WTC11 (cell line): ENCODE data around the gene SECISBP2. TPM values are rescaled to one million over a fixed set of nuclear protein-coding genes. Genes with fewer than 3 reads are reported as not detected.

Experiments used
- ATAC-seq: fragments of 200-7000 bp; cut with Tn5 transposase; 2 replicates; pipeline ENCODE4 v1.10.0; 2021; ENCODE audit warnings: mild to moderate bottlenecking, moderate library complexity
- CTCF ChIA-PET: fragments of 300-600 bp; sonication (Branson Sonifier 250); formaldehyde crosslinking; loops from one replicate; lab custom pipeline; 2021; ENCODE audit warnings: antibody characterized with exemption; lab: Charles Lee
- POLR2A ChIA-PET: fragments of 350-600 bp; sonication (Branson Sonifier 250); formaldehyde crosslinking; loops from one replicate; lab custom pipeline; 2021; ENCODE audit warnings: antibody characterized with exemption; lab: Charles Lee
- DNase-seq: peaks from one replicate; pipeline ENCODE4 v3.0.0; 2021; ENCODE audit warnings: low spot score
- H3K27ac Mint-ChIP-seq: 2 replicates; pipeline ENCODE4 v1.8.0; 2021; ENCODE audit warnings: mixed read lengths
- H3K27me3 Mint-ChIP-seq: 2 replicates; pipeline ENCODE4 v1.8.0; 2021; ENCODE audit warnings: low read depth, mild to moderate bottlenecking, moderate library complexity, mixed read lengths
- H3K36me3 Mint-ChIP-seq: 2 replicates; pipeline ENCODE4 v1.8.0; 2021; ENCODE audit warnings: mixed read lengths
- H3K4me1 Mint-ChIP-seq: 2 replicates; pipeline ENCODE4 v1.8.0; 2022; ENCODE audit warnings: mixed read lengths
- H3K4me3 Mint-ChIP-seq: 2 replicates; pipeline ENCODE4 v1.8.0; 2021; ENCODE audit warnings: mild to moderate bottlenecking, moderate library complexity, mixed read lengths
- H3K9me3 Mint-ChIP-seq: 2 replicates; pipeline ENCODE4 v1.8.0; 2021; ENCODE audit warnings: mixed read lengths
- AFF4 ChIP-seq: sonication (generic); formaldehyde crosslinking; IDR thresholded peaks from 2 replicates; pipeline ENCODE4 v1.8.1; 2023; ENCODE audit warnings: mild to moderate bottlenecking, missing genetic modification reagents, borderline replicate concordance
- ATF1 ChIP-seq: sonication (generic); formaldehyde crosslinking; IDR thresholded peaks from 2 replicates; pipeline ENCODE4 v1.8.1; 2023; ENCODE audit warnings: mild to moderate bottlenecking, moderate library complexity, missing genetic modification reagents
- ATF2 ChIP-seq: sonication (generic); formaldehyde crosslinking; IDR thresholded peaks from 2 replicates; pipeline ENCODE4 v1.8.1; 2022; ENCODE audit warnings: low read depth, missing genetic modification reagents, borderline replicate concordance
- E2F4 ChIP-seq: sonication (generic); formaldehyde crosslinking; IDR thresholded peaks from 2 replicates; pipeline ENCODE4 v1.8.1; 2022; ENCODE audit warnings: low read depth, mild to moderate bottlenecking, moderate library complexity, missing genetic modification reagents, borderline replicate concordance
- ERG ChIP-seq: fragments of 250-450 bp; sonication (Bioruptor Pico); IDR thresholded peaks from 2 replicates; pipeline ENCODE4 v1.8.0; 2021; ENCODE audit warnings: mild to moderate bottlenecking
- FOXK1 ChIP-seq: sonication (generic); formaldehyde crosslinking; IDR thresholded peaks from 2 replicates; pipeline ENCODE4 v1.8.0; 2022; ENCODE audit warnings: mild to moderate bottlenecking, moderate library complexity, missing genetic modification reagents
- FOXP1 ChIP-seq: sonication (generic); formaldehyde crosslinking; IDR thresholded peaks from 2 replicates; pipeline ENCODE4 v1.8.0; 2022; ENCODE audit warnings: missing genetic modification reagents, mild to moderate bottlenecking, moderate library complexity, borderline replicate concordance
- GRHL2 ChIP-seq: fragments of 250-450 bp; sonication (Bioruptor Pico); IDR thresholded peaks from 2 replicates; pipeline ENCODE4 v1.8.0; 2022; ENCODE audit warnings: mild to moderate bottlenecking, moderate library complexity; ENCODE audit not compliant: insufficient replicate concordance, severe bottlenecking
- MAX ChIP-seq: sonication (generic); formaldehyde crosslinking; IDR thresholded peaks from 2 replicates; pipeline ENCODE4 v1.8.0; 2022; ENCODE audit warnings: mild to moderate bottlenecking, missing genetic modification reagents
- MXD4 ChIP-seq: fragments of 250-450 bp; sonication (Bioruptor Pico); IDR thresholded peaks from 2 replicates; pipeline ENCODE4 v1.8.0; 2021; ENCODE audit warnings: mild to moderate bottlenecking, moderate library complexity, borderline replicate concordance
- NFATC4 ChIP-seq: fragments of 250-450 bp; sonication (Bioruptor Pico); IDR thresholded peaks from 2 replicates; pipeline ENCODE4 v1.9.0; 2021; ENCODE audit warnings: mild to moderate bottlenecking
- NR2C2 ChIP-seq: sonication (generic); formaldehyde crosslinking; IDR thresholded peaks from 2 replicates; pipeline ENCODE4 v1.8.0; 2022; ENCODE audit warnings: mild to moderate bottlenecking, missing genetic modification reagents
- RELA ChIP-seq: sonication (generic); formaldehyde crosslinking; IDR thresholded peaks from 2 replicates; pipeline ENCODE4 v1.8.1; 2022; ENCODE audit warnings: missing genetic modification reagents, mild to moderate bottlenecking, borderline replicate concordance
- SMAD4 ChIP-seq: sonication (generic); formaldehyde crosslinking; IDR thresholded peaks from 2 replicates; pipeline ENCODE4 v1.8.0; 2022; ENCODE audit warnings: mild to moderate bottlenecking, missing genetic modification reagents
- SOX15 ChIP-seq: fragments of 250-450 bp; sonication (Bioruptor Pico); IDR thresholded peaks from 2 replicates; pipeline ENCODE4 v1.9.0; 2021; ENCODE audit warnings: mild to moderate bottlenecking
- USF2 ChIP-seq: sonication (generic); formaldehyde crosslinking; IDR thresholded peaks from 2 replicates; pipeline ENCODE4 v1.8.1; 2023; ENCODE audit warnings: mild to moderate bottlenecking, missing genetic modification reagents, moderate library complexity
- ZNF219 ChIP-seq: sonication (generic); formaldehyde crosslinking; IDR thresholded peaks from 2 replicates; pipeline ENCODE4 v1.8.0; 2023; ENCODE audit warnings: missing genetic modification reagents, mild to moderate bottlenecking, borderline replicate concordance
- total RNA-seq: library from RNA; stranded (reverse); gene quantifications from 3 replicates; pipeline ENCODE4 v1.2.3, GENCODE V29; 2021
- TF ChIP-seq, protein P1 (sequence below): sonication (generic); formaldehyde crosslinking; IDR thresholded peaks from 2 replicates; pipeline ENCODE4 v1.8.0; 2023; ENCODE audit warnings: missing genetic modification reagents

SECISBP2 gene
- total RNA-seq, 1 experiment from 2014 or later: 66.2 TPM

DNA sequence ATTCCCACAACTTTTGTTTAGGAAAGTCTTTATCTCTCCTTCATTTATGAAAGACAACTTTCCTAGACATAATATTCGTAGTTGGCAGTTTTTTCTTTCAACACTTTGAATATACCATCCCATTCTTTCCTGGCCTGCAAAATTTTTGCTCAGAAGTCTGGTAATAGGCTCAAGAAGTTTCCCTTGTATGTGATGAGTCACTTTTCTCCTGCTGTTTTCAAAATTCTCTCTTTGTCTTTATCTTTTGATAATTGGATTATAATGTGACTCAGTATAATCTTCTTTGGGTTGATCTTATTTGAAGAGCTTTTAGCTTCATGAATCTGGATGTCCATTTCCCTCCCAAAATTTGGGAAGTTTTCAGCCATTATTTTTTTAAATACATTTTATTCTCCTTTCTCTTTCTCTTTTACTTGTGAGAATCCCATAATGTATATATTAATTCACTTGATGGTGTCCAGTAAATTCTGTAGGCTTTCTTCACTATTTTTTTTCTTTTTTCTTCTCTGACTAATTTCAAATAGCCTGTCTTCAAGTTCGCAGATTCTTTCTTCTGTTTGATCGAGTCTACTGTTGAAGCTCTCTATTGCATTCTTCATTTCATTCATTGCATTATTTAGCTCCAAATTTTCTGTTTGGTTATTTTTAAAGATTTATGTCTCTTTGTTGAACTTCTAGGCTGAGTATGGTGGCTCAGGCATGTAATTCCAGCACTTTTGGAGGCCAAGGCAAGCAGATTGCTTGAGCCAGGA lies 44.6 kb upstream of the SECISBP2 start:
- Mint-ChIP-seq H3K36me3 (peaks cover 49% of the 10 kb centered on the region), H3K4me3 (no peak overlapping the region)
- POLR2A ChIA-PET: no interaction called here
- TF ChIP-seq ATF2 (CRISPR knock-in tag): no peak
- TF ChIP-seq NFATC4 (CRISPR knock-in tag): no peak
- no peak for TF ChIP-seq ATF1
- TF ChIP-seq NR2C2 (CRISPR knock-in tag): no peak
- TF ChIP-seq E2F4: no peak
- TF ChIP-seq SMAD4 (CRISPR knock-in tag): no peak
- TF ChIP-seq ZNF219 (CRISPR knock-in tag): no peak
- no peak for TF ChIP-seq RELA (CRISPR knock-in tag)
- TF ChIP-seq AFF4 (CRISPR knock-in tag): no peak
- TF ChIP-seq FOXK1 (CRISPR knock-in tag): no peak
- no peak for TF ChIP-seq SOX15 (CRISPR knock-in tag)
- TF ChIP-seq, all 79 proteins: peak for 0
- CTCF ChIA-PET: no interaction called here
- peaks cover 4% of the 10 kb centered on the region for H3K27me3 Mint-ChIP-seq
- DNase-seq: no peak
- H3K27ac Mint-ChIP-seq: no peak overlapping the region
- peaks cover 59% of the 10 kb centered on the region for H3K9me3 Mint-ChIP-seq
- H3K4me1 Mint-ChIP-seq: peaks cover 7% of the 10 kb centered on the region
- no peak for ATAC-seq

DNA sequence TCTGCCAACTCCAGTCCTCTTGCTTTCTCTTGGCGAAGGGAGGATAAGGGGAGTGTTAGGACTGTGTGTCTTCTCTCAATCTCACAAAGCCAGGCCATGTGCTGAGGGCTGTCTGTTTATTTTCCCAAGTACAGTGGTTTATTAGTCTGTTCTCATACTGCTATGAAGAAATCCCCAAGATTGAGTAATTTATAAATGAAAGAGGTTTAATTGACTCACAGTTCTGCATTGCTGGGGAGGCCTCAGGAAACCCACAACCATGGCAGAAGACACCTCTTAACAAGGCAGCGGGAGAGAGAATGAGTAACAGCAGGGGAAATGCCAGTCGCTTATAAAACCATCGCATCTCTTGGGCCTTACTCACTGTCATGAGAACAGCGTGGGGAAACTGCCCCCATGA lies 43.5 kb upstream of the SECISBP2 start:
- TF ChIP-seq GRHL2 (CRISPR knock-in tag) (no peak), AFF4 (CRISPR knock-in tag) (no peak), ERG (CRISPR knock-in tag) (no peak), MAX (CRISPR knock-in tag) (no peak), MXD4 (CRISPR knock-in tag) (no peak), USF2 (CRISPR knock-in tag) (no peak), FOXP1 (CRISPR knock-in tag) (no peak)
- TF ChIP-seq, protein P1, sequence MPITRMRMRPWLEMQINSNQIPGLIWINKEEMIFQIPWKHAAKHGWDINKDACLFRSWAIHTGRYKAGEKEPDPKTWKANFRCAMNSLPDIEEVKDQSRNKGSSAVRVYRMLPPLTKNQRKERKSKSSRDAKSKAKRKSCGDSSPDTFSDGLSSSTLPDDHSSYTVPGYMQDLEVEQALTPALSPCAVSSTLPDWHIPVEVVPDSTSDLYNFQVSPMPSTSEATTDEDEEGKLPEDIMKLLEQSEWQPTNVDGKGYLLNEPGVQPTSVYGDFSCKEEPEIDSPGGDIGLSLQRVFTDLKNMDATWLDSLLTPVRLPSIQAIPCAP (CRISPR knock-in tag): no peak
- Mint-ChIP-seq H3K36me3 (peaks cover 49% of the 10 kb centered on the region), H3K4me3 (no peak overlapping the region), H3K27ac (no peak overlapping the region), H3K4me1 (peaks cover 7% of the 10 kb centered on the region), H3K27me3 (peaks cover 4% of the 10 kb centered on the region), H3K9me3 (peaks cover 59% of the 10 kb centered on the region)
- ChIA-PET CTCF (no interaction called here), POLR2A (no interaction called here)
- ATAC-seq (no peak), DNase-seq (no peak)
